Stimulated activated CD8-positive, alpha-beta memory T cell treated with anti-CD3 and anti-CD28 coated beads, Interleukin-2, amount 100 ng/mL, for 48 hours (primary cell): ENCODE results near the gene VPS45.

Experiments used
- DNase-seq, 2 donors: peaks; one replicate each; pipeline ENCODE4 v3.0.0-alpha.2; 2020; ENCODE audit warnings: low read depth in 2 of 2

Gene VPS45

DNA sequence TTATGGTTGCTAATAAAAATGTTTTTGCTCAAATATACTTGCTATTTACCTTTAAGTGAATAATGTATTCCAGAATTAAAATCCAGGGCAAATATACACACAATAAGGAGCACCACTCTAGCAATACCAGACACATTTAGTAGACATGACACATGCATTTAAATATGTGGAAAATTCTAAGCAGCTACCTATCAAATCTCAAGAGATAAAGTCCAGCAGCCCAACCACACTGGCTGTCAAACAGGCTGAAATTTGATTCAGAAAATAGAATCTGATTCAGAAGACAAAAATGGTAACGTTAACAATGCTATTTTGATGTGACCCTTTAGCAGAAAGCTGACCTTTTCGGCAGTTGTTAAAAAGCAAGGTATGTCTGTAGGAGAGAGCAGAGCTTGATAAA lies 124.4 kb downstream of the VPS45 start:
- DNase-seq, result no peak

- DNase-seq, result no peak
These were observed 126.9 kb downstream of the VPS45 start for GRCh38 chr1:150194381-150195031.
